GM19467 (cell line): Measurements from ENCODE around the gene CELA1.

Source experiments
- ATAC-seq: cut with Tn5 transposase; IDR thresholded peaks from one replicate; pipeline ENCODE4 v1.9.1; 2021; ENCODE audit warnings: mild to moderate bottlenecking, moderate library complexity; ENCODE audit not compliant: unreplicated experiment

CELA1 gene

GRCh38 chr12:51346581-51346980, at the start of gene CELA1:
CELA1 (minus strand) TSS chr12:51346679; CDS start chr12:51346638, 41 bp downstream.
- no peak for ATAC-seq

- ATAC-seq: peak; percentile 40
Observed at GRCh38 chr12:51395283-51396230, 49.1 kb upstream of the CELA1 start.

GRCh38 chr12:51393676-51394545, 47.4 kb upstream of the CELA1 start:
- no peak for ATAC-seq

- no peak for ATAC-seq
Observed at GRCh38 chr12:51392556-51393237, 46.2 kb upstream of the CELA1 start.

- ATAC-seq: peak; percentile 40
Observed at GRCh38 chr12:51391283-51392123, 45.0 kb upstream of the CELA1 start, which contains the start of gene GALNT6. GALNT6 (minus strand) TSS chr12:51391406; CDS start chr12:51379781, 11,625 bp downstream.

- peak; percentile 3 for ATAC-seq
Observed at GRCh38 chr12:51390891-51391282, 44.4 kb upstream of the CELA1 start.

- ATAC-seq: no peak
Observed at GRCh38 chr12:51390457-51390856, 44.0 kb upstream of the CELA1 start.

GRCh38 chr12:51389302-51389999, 43.0 kb upstream of the CELA1 start:
- ATAC-seq: no peak

- ATAC-seq: no peak
Observed at GRCh38 chr12:51388846-51389245, 42.4 kb upstream of the CELA1 start.

- ATAC-seq: no peak
Observed at GRCh38 chr12:51388069-51388799, 41.8 kb upstream of the CELA1 start.

GRCh38 chr12:51386351-51386750, 39.9 kb upstream of the CELA1 start:
- ATAC-seq: no peak

- no peak for ATAC-seq
Observed at GRCh38 chr12:51383269-51383905, 36.9 kb upstream of the CELA1 start.

GRCh38 chr12:51382173-51382572, 35.7 kb upstream of the CELA1 start:
- no peak for ATAC-seq

- ATAC-seq: no peak
Observed at GRCh38 chr12:51381226-51382079, 35.0 kb upstream of the CELA1 start.

- ATAC-seq: no peak
Observed at GRCh38 chr12:51379571-51379970, 33.1 kb upstream of the CELA1 start.

GRCh38 chr12:51378749-51379148, 32.3 kb upstream of the CELA1 start:
- no peak for ATAC-seq
